ENCODE data around the gene GIT2.

The GIT2 gene

GRCh38 chr12:109995686-109996482 lies at the start of gene GIT2:
Gene GIT2 (minus strand): TSS chr12:109996368. CDS start chr12:109996224, 144 bp downstream.
- 0 out of 2 replicates have a peak, but pooled peaks have one; percentile 14 for TF ChIP-seq CTCF (conservative IDR thresholded peaks at IDR 0.05)
- peak within 1 kb of the TSS; percentile 86 for H3K27ac ChIP-seq

- peak overlapping the region; percentile 60 for H3K27ac ChIP-seq
Measured at GRCh38 chr12:110042264-110042663, 46.1 kb upstream of the GIT2 start.

GRCh38 chr12:110039085-110039807 lies 43.1 kb upstream of the GIT2 start:
- no peak for TF ChIP-seq CTCF (conservative IDR thresholded peaks at IDR 0.05)
- H3K27ac ChIP-seq: peak overlapping the region; percentile 54

More at GRCh38 chr12:110042264-110042663, 46.1 kb upstream of the GIT2 start:
- TF ChIP-seq CTCF (conservative IDR thresholded peaks at IDR 0.05): no peak

- TF ChIP-seq CTCF (conservative IDR thresholded peaks at IDR 0.05): no peak
- peak overlapping the region; percentile 54 for H3K27ac ChIP-seq
Measured at GRCh38 chr12:110038741-110039084, 42.5 kb upstream of the GIT2 start.

- no peak overlapping the region for H3K27ac ChIP-seq
- TF ChIP-seq CTCF (conservative IDR thresholded peaks at IDR 0.05): no peak
Measured at GRCh38 chr12:110037315-110037714, 41.1 kb upstream of the GIT2 start.

- no peak overlapping the region for H3K27ac ChIP-seq
- TF ChIP-seq CTCF (conservative IDR thresholded peaks at IDR 0.05): no peak
Measured at GRCh38 chr12:110035534-110036104, 39.5 kb upstream of the GIT2 start.

- no peak overlapping the region for H3K27ac ChIP-seq
- TF ChIP-seq CTCF (conservative IDR thresholded peaks at IDR 0.05): no peak
Measured at GRCh38 chr12:110033888-110034287, 37.7 kb upstream of the GIT2 start.
